ENCODE data around the gene CLCA2. TPM values are rescaled to one million over a fixed set of nuclear protein-coding genes. Genes with fewer than 3 reads are reported as not detected.

The CLCA2 gene
- total and polyA plus RNA-seq, 2 experiments from 2014 or later = not detected

DNA sequence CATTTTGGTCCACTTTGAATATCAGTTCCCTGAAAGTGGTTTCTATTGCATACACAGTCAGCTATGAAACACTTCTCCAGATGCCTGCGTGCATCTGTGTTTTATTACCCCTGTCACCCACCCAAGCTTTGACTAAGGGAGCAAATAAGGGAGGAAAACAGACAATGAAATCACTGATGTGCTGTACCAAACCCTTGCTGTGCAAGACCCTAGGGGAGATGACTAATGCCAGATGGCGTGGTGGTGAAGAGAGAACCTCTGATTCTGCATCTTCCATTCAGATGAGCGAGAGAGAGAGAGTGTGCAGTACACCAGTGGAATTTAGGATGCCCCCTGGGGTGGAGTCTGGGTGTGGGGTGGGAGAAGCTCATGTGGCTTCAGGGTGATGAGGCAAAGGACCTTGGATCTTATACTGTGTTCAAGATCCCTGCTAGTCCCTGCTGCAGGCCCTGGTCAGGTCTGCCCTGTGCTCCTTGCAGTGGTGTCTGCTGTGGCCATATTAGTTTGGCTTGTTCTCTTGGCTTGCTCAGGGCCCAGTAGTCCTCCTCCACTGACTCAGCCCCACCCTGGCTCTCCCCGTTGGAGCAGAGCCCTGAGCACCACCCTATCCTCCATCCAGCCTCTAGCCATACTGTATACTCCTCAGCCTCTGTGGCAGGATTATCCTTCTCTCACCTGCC is 63.3 kb downstream of the CLCA2 start:
- H3K4me2 ChIP-seq = no peak overlapping the region

DNA sequence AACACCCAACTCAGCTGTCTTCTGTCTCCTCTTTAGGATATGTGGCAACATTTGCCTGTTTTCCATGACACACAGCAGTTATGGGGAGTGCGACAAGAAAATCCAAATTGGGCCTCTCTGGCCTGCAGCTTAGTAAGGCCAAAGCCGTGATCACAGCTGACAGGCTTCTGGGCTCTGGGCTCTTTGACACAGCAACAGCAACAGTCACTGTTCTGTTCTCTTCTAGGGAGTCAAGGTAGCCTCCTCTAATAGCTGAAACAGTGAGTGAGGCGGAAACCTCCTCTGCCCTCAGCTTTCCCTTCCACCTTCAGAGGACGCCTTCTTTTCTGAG is 63.8 kb downstream of the CLCA2 start:
- H3K4me3 Mint-ChIP-seq = no peak overlapping the region
- ATAC-seq (no peak), DNase-seq (ENCODE audit: low spot score) (no peak)
- Histone ChIP-seq H3K9me2 (ENCODE audit: insufficient read depth) (peaks cover 4% of the 10 kb centered on the region; the same call in 1 of the 2 replicates), H3K4me1 (ENCODE audit: insufficient read depth) (0 out of 2 replicates have a peak, but pooled peaks cover 1% of the 10 kb centered on the region), H4K20me1 (replicated peaks; ENCODE audit: insufficient read depth) (no peaks in the 10 kb centered on the region), H3K4me2 (no peak overlapping the region), H3F3A (replicated peaks; ENCODE audit: low read depth) (no peaks in the 10 kb centered on the region), H3K36me3 (ENCODE audit: insufficient read depth) (no peaks in the 10 kb centered on the region), H3K4me3 (no peak overlapping the region), H3K27me3 (ENCODE audit: insufficient read depth) (no peaks in the 10 kb centered on the region), H3K27ac (ENCODE audit: low read depth) (no peak overlapping the region), H3K79me2 (replicated peaks; ENCODE audit: insufficient read depth) (no peaks in the 10 kb centered on the region), H2AFZ (no peak overlapping the region)
- no peak overlapping the region for H3K27ac Mint-ChIP-seq
- H3K4me1 Mint-ChIP-seq = no peaks in the 10 kb centered on the region
- H3K36me3 Mint-ChIP-seq (ENCODE audit: low read depth) = no peaks in the 10 kb centered on the region
- no peaks in the 10 kb centered on the region for H3K27me3 Mint-ChIP-seq (ENCODE audit: insufficient read depth, low read depth, poor library complexity)
- H3K9me3 Mint-ChIP-seq = no peaks in the 10 kb centered on the region
- TF ChIP-seq, protein P1, sequence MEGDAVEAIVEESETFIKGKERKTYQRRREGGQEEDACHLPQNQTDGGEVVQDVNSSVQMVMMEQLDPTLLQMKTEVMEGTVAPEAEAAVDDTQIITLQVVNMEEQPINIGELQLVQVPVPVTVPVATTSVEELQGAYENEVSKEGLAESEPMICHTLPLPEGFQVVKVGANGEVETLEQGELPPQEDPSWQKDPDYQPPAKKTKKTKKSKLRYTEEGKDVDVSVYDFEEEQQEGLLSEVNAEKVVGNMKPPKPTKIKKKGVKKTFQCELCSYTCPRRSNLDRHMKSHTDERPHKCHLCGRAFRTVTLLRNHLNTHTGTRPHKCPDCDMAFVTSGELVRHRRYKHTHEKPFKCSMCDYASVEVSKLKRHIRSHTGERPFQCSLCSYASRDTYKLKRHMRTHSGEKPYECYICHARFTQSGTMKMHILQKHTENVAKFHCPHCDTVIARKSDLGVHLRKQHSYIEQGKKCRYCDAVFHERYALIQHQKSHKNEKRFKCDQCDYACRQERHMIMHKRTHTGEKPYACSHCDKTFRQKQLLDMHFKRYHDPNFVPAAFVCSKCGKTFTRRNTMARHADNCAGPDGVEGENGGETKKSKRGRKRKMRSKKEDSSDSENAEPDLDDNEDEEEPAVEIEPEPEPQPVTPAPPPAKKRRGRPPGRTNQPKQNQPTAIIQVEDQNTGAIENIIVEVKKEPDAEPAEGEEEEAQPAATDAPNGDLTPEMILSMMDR (conservative IDR thresholded peaks at IDR 0.05; ENCODE audit: low read depth in 2 of 2) = no peak
- TF ChIP-seq EZH2phosphoT487 (IDR thresholded peaks at IDR 0.05; ENCODE audit: unreplicated experiment) (no peak), POLR2AphosphoS5 (IDR thresholded peaks at IDR 0.05; ENCODE audit: low read depth) (no peak), ZNF331 (CRISPR knock-in tag; IDR thresholded peaks at IDR 0.05; ENCODE audit: low read depth) (no peak), ZNF114 (CRISPR knock-in tag; IDR thresholded peaks at IDR 0.05) (no peak), NANOG (IDR thresholded peaks at IDR 0.05; ENCODE audit: borderline replicate concordance) (no peak), CREB1 (CRISPR knock-in tag; IDR thresholded peaks at IDR 0.05; ENCODE audit: low read depth) (no peak), JUNB (IDR thresholded peaks at IDR 0.05; ENCODE audit: unreplicated experiment) (no peak), STAT1 (IDR thresholded peaks at IDR 0.05; ENCODE audit: unreplicated experiment) (no peak)
- TF ChIP-seq, protein P2, sequence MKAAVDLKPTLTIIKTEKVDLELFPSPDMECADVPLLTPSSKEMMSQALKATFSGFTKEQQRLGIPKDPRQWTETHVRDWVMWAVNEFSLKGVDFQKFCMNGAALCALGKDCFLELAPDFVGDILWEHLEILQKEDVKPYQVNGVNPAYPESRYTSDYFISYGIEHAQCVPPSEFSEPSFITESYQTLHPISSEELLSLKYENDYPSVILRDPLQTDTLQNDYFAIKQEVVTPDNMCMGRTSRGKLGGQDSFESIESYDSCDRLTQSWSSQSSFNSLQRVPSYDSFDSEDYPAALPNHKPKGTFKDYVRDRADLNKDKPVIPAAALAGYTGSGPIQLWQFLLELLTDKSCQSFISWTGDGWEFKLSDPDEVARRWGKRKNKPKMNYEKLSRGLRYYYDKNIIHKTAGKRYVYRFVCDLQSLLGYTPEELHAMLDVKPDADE (IDR thresholded peaks at IDR 0.05) = no peak

More for the DNA sequence above, 63.3 kb downstream of the CLCA2 start:
- Histone ChIP-seq H4K20me1 (replicated peaks; ENCODE audit: insufficient read depth) (no peaks in the 10 kb centered on the region), H3K36me3 (ENCODE audit: insufficient read depth) (no peaks in the 10 kb centered on the region), H3K4me1 (ENCODE audit: insufficient read depth) (peaks cover 6% of the 10 kb centered on the region), H2AFZ (no peak overlapping the region), H3K27me3 (ENCODE audit: insufficient read depth) (no peaks in the 10 kb centered on the region), H3K9me2 (ENCODE audit: insufficient read depth) (peaks cover 4% of the 10 kb centered on the region; the same call in 1 of the 2 replicates), H3F3A (replicated peaks; ENCODE audit: low read depth) (no peaks in the 10 kb centered on the region), H3K4me3 (no peak overlapping the region), H3K79me2 (replicated peaks; ENCODE audit: insufficient read depth) (no peaks in the 10 kb centered on the region), H3K27ac (ENCODE audit: low read depth) (no peak overlapping the region)
- ATAC-seq = no peak
- Mint-ChIP-seq H3K4me3 (no peak overlapping the region), H3K36me3 (ENCODE audit: low read depth) (no peaks in the 10 kb centered on the region), H3K9me3 (no peaks in the 10 kb centered on the region), H3K27me3 (ENCODE audit: insufficient read depth, low read depth, poor library complexity) (no peaks in the 10 kb centered on the region), H3K27ac (no peak overlapping the region), H3K4me1 (peaks cover 3% of the 10 kb centered on the region; the same call in 1 of the 3 replicates)
- DNase-seq (ENCODE audit: low spot score) = no peak
- TF ChIP-seq NANOG (IDR thresholded peaks at IDR 0.05; ENCODE audit: borderline replicate concordance) (no peak), CREB1 (CRISPR knock-in tag; IDR thresholded peaks at IDR 0.05; ENCODE audit: low read depth) (no peak), EZH2phosphoT487 (IDR thresholded peaks at IDR 0.05; ENCODE audit: unreplicated experiment) (no peak), JUNB (IDR thresholded peaks at IDR 0.05; ENCODE audit: unreplicated experiment) (no peak), ZNF331 (CRISPR knock-in tag; IDR thresholded peaks at IDR 0.05; ENCODE audit: low read depth) (no peak), POLR2AphosphoS5 (IDR thresholded peaks at IDR 0.05; ENCODE audit: low read depth) (no peak), EZH2 (IDR thresholded peaks at IDR 0.05; ENCODE audit: low read depth, unreplicated experiment) (no peak), STAT1 (IDR thresholded peaks at IDR 0.05; ENCODE audit: unreplicated experiment) (no peak)
- TF ChIP-seq, protein P3, sequence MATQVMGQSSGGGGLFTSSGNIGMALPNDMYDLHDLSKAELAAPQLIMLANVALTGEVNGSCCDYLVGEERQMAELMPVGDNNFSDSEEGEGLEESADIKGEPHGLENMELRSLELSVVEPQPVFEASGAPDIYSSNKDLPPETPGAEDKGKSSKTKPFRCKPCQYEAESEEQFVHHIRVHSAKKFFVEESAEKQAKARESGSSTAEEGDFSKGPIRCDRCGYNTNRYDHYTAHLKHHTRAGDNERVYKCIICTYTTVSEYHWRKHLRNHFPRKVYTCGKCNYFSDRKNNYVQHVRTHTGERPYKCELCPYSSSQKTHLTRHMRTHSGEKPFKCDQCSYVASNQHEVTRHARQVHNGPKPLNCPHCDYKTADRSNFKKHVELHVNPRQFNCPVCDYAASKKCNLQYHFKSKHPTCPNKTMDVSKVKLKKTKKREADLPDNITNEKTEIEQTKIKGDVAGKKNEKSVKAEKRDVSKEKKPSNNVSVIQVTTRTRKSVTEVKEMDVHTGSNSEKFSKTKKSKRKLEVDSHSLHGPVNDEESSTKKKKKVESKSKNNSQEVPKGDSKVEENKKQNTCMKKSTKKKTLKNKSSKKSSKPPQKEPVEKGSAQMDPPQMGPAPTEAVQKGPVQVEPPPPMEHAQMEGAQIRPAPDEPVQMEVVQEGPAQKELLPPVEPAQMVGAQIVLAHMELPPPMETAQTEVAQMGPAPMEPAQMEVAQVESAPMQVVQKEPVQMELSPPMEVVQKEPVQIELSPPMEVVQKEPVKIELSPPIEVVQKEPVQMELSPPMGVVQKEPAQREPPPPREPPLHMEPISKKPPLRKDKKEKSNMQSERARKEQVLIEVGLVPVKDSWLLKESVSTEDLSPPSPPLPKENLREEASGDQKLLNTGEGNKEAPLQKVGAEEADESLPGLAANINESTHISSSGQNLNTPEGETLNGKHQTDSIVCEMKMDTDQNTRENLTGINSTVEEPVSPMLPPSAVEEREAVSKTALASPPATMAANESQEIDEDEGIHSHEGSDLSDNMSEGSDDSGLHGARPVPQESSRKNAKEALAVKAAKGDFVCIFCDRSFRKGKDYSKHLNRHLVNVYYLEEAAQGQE (IDR thresholded peaks at IDR 0.05; ENCODE audit: unreplicated experiment) = no peak
- TF ChIP-seq, protein P1 (conservative IDR thresholded peaks at IDR 0.05; ENCODE audit: low read depth in 2 of 2) = no peak

Data from GM23338 (cell line).